HG03060 (cell line): ENCODE data around the gene NOD2.

ENCODE experiments used
- ATAC-seq: cut with Tn5 transposase; IDR thresholded peaks from one replicate; pipeline ENCODE4 v1.9.1; 2021; ENCODE audit warnings: low read depth, moderate number of reproducible peaks; ENCODE audit not compliant: unreplicated experiment

NOD2 gene

DNA sequence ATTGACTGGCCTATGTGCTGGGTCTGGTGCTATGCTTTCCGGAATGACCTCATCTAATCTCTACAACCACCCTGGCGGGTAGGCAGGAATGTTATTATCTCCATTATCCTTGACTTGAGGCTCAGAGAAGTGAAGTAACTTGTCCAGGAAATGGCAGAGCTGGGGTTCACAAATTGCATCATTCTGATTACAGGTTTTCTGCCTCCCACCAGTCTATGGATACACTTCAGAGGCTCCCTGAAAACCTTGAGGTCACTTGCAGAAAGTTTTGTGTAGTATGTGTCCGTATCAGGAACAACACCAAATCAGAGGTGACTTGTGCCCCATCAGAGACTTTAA lies 19.1 kb downstream of the NOD2 start:
- ATAC-seq = no peak

DNA sequence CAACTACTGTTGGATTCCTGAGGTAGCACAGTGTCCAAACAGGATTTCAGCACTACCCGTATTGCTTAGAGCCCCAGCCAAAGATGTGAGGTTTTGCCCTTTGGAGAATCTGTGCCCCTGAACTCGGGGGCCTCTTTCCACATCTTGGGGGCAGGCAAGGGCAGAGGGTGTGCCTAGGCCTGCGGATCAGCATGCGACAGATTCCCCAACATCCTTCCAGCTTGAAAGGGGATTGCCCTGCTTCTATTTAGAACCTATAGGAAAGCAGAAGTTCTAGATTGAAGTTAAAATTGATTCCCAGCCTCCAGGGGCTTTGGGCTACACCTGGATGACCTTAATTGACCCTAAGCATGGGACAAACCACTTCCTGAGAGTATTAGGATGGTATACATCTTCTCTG lies 19.6 kb downstream of the NOD2 start:
- ATAC-seq = no peak

DNA sequence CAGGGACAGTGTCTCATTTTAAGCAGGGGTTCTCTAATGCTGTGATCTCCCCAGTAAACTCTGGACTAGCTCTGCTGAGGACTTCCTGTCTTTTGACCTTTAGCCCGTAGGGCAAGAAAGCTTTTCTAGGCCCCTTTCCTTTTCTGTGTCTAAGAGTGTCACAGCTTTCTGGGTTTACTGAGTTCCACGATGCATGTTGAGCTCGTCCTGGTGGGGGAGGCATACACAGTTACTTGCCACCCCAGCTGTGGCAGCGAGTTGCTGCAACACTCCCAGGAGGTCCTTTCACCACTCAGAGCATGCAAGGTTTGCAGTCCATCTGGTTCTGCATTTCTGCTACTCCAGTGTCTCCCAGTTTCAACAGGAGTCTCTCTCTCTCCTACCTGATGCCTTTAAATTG lies 23.7 kb downstream of the NOD2 start:
- no peak for ATAC-seq

DNA sequence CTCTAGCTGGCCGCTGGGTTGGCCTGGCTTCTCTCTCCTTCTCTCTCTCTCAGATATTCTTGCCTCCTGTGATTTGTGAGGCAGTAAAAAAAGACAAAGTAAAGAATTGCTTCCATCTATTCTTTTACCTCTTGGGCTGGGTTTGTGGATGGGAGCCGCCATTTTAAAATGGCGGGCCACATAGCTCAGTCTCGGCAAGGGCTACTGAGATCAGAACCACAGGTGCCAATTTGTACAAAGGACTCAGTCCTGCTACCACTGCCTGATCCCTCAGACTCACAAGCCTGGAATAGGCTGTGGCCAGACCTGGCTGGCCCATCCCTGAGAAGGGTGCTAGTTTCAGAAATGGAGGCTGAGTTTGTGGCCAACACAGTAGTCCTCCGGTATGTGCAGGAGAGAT lies 24.1 kb downstream of the NOD2 start:
- no peak for ATAC-seq

DNA sequence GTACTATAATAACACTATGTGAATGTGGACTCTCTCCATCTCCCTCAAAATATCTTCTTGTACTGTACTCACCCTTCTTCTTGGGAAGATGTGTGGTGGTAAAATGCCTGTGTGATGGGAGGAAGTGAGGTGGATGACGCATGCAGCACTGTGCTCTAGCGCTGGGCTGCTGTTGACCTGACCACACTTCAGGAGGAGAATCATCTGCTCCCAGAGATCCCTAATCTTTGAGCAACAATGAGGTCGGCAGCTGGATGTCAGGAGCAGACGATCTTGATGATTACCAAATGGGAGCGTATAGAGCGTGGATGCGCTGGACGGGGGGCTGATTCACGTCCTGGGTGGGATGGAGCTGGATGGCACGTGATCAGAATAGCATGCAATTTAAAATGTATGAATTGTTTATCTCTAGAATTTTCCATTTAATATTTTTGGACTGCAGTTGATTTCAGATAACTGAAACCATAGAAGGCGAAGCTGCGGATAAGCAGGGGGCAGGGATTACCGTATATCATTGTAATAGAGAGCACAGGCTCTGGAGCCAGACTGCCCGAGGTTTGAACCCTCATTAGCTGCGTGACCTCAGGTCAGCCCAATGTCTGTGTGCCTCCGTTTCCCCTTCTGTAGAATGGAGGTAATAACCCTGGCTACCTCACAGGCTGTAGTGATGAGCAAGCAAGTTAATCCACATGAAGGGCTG lies 24.8 kb downstream of the NOD2 start:
- no peak for ATAC-seq

DNA sequence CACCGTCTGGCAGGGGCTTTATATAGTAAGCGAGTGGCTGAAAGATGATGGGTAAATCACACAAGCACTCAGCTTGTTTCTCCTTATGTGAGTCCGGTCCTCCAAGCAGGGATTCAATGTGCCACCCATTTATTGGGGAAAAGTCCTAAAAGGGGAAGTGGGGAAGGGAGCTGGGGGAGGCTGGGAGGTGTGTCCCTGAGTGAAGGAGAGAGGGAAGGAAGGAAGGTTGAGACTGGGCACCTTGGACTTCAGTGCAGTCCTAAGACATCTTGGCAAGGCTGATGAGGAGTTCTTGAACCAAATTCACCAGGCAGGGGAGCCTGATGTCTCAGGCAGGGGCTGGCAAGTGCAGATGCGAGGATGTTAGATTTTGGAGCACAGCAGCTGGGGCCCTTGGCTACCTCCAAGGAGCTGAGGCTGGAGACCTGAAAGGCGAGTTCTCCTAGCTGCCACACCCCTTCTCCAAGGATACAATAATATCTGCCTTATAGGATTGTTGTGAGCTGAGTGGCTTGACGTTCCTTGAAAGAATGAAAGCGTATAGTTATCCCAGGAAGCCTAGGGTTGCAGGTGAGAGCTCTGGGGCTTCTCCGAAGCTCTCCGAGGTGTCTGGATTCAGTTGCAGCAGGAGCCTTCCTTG lies 25.5 kb downstream of the NOD2 start:
- no peak for ATAC-seq

DNA sequence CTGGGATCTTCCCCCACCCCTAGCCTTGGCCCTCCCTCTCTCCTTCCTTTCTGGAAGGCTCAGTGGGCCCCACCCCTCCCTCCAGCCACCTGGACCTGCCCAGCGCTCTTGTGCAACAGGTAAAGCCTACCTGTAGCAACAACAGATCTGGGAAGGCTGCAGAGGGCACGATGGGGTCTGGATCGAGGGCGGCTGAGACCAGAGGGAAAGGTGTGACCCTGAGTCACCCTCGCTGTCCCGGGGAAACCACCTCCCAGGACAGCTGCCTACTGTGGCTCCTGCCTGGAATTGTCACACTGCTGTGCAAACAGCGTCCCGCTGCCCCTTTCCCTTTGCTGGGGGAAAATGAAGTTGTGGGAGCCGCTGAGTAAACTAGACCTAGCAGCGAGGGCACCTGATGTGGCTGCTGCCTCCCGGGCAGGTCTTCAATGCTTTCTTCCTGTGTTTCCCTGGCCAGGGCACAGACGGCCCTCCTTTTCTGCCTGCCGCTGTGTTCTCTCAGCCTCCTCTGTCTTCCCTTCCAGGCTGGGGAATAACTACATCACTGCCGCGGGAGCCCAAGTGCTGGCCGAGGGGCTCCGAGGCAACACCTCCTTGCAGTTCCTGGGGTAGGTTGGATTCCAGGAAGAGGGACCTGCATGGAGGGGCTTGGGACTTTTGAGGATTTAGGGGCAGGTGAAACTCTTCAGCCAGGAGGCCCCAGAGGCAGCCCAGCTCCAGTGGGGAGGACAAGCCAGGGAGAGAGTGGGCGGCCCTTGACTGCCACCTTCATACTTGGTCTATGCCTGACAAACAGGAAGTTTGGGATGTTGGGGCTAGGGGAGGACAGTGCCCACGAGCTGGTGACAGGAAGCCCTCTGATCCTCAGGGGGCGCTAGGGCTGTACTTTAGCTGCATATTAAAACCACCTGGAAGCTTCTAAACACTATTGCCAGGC lies 26.3 kb downstream of the NOD2 start:
- ATAC-seq = no peak

DNA sequence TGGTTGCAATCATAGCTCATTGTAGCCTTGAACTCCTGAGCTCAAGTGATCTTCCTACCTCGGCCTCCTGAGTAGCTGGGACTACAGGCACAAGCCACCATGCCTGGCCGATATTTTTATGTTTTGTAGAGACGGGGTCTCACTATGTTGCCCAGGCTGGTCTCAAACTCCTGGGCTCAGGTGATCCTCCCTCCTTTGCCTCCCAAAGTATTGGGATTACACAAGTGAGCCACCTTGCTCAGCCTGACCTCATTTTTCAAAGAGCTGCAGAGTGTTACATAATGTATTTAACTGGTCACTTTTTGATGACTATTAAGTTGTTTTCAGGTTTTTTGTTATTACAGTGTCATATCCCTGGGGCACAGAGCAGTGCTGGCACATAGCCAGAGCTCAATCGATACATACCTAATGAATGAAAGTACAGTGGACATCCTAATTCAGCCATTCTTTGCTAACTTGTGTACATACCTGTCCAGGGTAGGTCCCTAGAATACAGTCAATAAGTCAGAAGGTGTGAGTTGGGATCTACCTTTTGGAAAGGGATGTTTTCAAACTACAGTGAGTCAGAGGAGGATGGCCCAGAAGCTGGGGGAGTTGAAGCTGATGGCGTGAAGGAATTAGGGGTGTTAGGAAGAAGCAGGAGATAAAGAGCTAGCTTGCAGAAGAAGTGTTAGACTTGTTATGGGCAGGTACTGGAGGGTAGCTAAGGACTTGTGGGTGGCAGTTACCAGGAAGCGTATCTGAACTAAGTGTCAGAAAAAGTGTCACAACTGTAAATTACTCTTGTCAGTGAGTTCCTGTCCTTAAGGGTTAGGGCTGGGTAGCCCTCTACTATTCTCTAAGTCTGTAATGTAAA lies 28.4 kb downstream of the NOD2 start:
- no peak for ATAC-seq

DNA sequence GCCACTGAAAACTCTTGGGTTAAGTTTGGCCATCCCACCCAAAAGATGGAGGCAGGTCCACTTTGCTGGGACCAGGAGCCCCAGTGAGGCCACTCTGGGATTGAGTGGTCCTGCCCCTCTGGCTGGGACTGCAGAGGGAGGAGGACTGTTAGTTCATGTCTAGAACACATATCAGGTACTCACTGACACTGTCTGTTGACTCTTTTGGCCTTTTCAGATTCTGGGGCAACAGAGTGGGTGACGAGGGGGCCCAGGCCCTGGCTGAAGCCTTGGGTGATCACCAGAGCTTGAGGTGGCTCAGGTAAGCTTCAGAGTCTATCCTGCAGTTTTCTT lies 29.0 kb downstream of the NOD2 start:
- ATAC-seq = no peak

DNA sequence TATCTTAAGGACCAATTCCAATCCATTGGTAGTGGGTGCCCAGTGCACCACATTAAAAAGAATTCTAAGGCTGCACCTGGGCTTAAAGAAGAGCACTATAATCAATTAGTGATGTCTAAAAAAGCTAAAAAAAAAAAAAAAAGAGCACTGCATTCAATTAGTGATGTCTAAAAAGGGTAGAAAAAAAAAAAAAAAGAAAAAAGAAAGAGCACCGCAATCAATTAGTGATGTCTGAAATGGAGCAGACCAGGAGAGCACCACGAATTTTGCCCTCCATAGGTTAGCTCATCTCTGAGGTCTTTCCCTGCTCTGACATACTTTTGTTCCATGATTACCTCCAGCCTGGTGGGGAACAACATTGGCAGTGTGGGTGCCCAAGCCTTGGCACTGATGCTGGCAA lies 29.6 kb downstream of the NOD2 start:
- no peak for ATAC-seq

DNA sequence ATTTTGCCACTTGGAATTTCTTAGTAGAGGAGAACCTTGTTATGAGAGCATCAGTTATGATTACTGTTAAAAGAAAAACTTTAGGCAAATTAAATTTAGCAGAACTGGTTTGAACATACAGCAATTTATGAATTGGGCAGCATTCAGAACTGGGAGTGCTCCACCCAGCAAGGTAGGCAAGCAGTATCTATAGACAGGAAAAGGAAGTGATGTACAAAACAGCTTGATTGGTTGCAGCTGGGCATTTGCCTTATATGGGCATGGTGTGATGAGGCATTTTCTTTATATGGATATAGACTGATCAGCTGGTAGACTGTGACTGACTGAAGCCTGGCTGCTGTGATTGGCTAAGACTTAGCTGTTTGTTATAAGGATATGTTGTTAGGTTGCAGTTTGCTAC lies 30.9 kb downstream of the NOD2 start:
- ATAC-seq = no peak

DNA sequence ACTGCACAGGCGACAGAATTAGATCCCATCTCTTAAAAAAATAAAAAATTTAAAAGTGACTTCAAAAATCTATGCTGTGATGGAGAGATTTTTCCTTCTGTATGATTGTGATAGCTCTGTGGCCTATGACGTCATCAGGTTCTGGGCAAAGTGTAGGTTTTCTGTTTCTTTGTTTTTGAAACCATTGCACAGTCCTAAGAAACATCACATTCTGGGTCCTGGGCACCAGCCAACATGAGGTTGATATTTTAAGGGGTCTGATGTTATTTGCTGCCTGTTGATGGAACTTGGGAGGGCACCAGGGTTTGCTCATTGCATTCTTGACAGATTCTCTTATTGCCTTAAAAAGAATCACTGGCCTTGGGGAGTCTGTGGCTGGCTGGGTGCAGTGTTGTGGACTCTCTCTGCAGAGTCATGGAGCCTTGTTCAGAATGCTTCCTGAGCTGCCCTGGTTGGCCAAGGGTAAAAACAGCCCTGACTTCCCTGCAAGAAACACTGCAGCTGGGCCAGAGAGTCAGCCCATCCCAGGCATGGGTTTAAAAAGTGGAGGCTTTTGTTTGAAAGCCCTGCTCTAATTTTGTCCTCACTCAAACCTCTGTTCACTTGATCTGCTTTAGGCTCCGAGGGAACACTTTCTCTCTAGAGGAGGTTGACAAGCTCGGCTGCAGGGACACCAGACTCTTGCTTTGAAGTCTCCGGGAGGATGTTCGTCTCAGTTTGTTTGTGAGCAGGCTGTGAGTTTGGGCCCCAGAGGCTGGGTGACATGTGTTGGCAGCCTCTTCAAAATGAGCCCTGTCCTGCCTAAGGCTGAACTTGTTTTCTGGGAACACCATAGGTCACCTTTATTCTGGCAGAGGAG lies 38.0 kb downstream of the NOD2 start:
- no peak for ATAC-seq

DNA sequence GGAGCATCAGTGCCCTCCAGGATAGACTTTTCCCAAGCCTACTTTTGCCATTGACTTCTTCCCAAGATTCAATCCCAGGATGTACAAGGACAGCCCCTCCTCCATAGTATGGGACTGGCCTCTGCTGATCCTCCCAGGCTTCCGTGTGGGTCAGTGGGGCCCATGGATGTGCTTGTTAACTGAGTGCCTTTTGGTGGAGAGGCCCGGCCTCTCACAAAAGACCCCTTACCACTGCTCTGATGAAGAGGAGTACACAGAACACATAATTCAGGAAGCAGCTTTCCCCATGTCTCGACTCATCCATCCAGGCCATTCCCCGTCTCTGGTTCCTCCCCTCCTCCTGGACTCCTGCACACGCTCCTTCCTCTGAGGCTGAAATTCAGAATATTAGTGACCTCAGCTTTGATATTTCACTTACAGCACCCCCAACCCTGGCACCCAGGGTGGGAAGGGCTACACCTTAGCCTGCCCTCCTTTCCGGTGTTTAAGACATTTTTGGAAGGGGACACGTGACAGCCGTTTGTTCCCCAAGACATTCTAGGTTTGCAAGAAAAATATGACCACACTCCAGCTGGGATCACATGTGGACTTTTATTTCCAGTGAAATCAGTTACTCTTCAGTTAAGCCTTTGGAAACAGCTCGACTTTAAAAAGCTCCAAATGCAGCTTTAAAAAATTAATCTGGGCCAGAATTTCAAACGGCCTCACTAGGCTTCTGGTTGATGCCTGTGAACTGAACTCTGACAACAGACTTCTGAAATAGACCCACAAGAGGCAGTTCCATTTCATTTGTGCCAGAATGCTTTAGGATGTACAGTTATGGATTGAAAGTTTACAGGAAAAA lies 38.8 kb downstream of the NOD2 start:
- no peak for ATAC-seq

DNA sequence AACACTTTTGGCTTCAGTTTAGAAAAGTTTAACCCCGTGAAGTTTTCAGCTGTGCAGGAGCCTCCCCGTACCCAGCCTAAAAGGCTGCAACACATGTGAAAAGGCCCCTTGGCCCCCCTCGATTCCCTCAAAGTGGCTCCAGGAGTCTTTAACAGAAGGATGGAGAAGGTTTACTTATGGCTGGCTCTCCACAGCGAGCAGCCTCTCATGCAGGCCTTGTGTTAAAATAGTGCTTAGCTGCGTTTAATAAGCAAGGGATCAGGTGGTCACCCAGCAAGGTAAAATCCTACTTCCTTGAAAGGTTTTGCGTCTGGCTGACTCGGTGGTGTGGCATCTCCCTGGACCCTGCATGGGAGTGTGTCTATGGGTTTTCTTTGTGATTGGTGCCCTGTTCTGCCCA lies 40.1 kb downstream of the NOD2 start:
- no peak for ATAC-seq

DNA sequence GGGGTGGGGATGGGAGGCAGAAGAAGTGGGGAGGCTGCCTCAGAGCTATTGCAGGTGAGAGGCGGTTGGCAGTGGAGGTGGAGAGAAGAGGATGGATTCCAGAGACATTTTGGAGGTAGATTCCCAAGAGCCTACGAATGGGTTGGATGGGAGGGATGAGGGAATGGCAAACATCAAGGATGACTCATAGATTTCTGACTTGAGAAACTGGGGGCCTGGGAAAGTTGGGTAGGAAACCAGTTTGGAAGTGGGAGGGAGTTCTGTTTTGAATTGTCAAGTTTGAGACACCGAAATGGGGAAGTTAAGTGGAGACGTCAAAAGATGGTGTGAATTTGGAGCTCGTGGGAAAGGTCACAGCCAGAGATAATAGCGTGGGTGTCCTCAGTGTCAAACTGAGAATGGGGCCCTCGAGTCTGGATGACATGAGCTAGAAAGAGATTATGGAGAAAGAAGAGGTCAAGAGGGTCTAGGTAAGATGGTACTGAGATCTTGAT lies 42.3 kb downstream of the NOD2 start:
- no peak for ATAC-seq

DNA sequence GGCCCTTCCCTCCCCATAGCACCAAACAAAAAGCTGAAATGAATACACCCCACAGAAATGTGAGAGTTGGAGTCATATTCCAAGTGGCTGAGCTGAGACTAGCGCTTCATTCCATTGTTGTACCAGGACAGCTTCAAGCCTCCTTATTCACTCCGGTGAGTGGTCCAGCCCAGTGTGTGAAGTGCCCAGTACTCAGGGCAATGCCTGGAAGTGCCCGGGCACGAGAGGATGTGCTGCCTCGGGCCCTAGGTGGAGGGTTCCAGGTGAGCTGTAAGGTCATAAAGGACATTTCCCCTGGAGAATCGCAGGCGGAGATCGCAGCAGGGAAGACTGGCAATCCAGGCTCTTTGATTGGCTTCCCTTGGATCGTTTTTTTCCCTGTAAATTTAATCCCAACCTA lies 43.0 kb downstream of the NOD2 start:
- ATAC-seq = no peak

DNA sequence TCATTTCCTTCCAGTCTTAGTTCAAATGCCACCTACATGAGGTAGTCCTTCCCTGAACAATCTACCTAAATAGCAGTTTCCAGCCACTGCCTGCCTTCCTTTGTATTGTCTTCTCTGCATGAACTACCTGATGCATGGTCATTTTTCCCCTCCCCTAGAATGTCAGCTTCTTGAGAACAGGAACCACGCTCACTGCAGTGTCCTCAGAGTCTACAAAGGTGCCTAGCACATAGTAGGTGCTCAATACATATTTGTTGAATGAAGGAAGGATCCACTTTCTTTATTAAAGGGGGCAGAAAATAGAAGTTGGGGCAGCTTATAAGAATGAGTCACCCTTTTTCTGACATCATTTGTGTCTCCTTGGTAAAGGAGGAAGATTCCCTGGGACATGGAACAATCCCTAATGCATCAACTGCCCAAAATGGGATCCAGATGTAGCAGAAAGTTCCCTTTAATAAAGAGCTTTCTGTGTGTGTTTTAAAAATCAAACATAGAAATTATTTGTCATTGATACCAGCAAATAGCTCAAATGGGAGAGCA lies 44.1 kb downstream of the NOD2 start:
- no peak for ATAC-seq

DNA sequence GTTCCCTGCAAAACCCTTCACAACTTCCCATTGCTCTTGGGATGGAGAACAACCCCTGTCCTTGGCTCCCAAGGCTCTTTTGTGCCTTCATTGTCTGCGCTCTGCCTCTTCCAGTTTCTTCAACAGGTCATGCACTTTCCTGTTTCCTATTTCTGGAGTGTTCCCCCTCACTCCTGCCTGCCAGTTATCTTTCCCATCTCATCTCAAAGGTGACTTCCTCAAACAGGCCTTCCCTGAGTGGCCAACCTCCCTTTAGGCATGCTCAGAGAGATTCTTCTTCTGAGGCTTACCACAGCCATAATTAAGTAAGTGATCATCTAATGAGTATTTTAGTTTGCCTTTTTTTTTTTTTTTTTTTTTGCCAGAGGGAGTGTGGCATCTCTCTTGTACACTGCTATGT lies 45.6 kb downstream of the NOD2 start:
- ATAC-seq = no peak

DNA sequence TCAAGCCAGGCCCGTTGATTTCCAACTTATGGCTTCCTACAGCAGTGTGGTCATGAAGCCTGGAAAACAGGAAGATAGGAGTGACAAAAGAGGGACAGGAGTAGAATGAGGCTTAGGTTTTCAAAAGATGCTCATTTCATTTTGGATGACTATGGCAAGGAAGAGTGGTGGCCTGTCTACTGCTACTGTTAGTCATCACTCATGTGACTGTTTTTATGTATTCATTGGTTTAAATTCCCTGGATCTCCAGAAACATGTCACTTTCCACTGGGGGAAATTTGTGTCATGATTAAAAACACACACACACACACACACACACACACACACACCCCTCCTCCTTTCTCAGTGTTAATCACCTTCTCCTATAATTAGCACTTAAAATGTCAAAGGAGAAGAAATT lies 47.3 kb downstream of the NOD2 start:
- ATAC-seq = no peak
